ENCODE measurements around the gene DAO.

Gene DAO

DNA sequence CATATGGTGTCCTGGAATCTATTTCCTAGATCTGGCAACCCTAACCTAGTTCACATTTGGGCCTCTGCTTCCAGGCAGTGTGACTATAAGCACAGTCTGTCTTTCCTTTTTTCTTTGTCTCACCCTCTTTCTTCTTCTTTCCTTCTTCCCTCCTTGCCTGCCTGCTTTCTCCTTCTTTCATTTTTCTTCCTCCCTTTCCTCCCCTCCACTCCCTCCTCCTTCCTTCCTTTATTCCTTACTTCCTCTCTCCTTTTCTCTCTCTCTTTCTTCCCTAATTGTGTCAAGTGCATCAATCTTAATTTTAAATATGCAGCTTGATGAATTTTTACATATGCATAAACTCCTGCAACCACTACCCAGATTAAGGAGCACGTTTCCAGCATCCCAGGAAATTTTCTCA is 4.6 kb upstream of the DAO start:
- no peak for DNase-seq

DNA sequence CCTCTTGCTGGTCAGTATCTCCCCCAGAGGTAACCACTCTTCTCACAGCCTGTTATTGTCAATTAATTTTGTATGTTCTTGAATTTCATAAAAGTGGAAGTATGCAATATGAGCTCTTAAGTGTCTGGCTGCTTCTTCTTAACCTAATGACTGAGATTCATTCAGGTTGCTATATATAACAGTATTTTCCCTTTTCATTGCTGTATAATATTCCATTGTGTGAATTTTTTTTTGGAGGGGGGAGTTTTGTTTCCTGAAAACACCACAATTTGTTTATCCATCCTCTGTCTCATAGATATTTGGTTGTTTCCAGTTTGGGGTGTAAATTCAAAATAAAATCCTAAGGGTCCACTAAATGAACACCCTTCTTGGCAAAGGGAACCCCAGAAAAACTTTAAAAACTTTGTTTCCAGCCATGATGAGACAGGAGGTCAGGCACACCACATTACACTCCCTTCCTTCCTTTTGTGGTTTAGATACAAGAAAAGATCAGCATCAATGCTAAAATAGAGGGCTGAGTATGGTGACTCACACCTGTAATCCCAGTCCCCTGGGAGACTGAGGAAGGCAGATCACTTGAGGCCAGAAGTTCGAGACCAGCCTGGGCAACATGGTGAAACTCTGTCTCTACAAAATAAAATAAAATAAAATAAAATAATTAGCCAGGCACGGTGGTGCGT is 4.1 kb upstream of the DAO start:
- no peak for DNase-seq

DNA sequence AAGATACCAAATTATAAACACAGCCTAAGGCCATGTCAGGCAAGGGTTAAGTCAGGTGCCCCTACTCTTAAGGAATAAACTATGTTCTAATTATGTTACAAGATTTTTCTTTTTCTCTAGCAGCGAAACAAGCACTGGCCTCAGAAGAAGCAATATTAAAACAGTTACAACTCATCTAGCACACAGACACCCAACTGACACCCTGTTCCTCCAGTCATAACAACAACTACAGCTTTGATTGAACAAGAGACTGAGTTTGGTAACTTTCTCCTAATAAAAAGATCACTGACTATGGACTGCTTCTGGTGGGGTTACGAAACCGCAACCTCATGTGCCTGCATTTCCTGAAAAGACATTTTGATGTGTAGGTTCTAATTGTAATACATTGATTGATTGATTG is 3.3 kb upstream of the DAO start:
- no peak for DNase-seq

DNA sequence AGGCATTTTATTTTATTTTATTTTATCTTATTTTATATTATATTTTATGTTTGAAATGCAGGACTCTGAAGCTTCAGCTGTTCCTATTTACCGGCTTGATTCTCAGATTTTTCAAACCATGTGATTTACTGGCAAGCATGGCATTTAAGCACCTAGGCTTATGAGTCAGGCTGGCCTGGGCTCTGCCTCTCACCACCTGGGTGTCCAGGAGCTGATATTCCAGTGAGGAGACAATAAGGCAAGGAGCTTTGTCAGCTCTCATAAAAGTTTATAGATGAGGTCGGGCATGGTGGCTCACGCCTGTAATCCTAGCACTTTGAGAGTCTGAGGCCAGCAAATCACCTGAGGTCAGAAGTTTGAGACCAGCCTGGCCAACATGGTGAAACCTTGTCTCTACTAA is 2.1 kb downstream of the DAO start:
- DNase-seq, result no peak

DNA sequence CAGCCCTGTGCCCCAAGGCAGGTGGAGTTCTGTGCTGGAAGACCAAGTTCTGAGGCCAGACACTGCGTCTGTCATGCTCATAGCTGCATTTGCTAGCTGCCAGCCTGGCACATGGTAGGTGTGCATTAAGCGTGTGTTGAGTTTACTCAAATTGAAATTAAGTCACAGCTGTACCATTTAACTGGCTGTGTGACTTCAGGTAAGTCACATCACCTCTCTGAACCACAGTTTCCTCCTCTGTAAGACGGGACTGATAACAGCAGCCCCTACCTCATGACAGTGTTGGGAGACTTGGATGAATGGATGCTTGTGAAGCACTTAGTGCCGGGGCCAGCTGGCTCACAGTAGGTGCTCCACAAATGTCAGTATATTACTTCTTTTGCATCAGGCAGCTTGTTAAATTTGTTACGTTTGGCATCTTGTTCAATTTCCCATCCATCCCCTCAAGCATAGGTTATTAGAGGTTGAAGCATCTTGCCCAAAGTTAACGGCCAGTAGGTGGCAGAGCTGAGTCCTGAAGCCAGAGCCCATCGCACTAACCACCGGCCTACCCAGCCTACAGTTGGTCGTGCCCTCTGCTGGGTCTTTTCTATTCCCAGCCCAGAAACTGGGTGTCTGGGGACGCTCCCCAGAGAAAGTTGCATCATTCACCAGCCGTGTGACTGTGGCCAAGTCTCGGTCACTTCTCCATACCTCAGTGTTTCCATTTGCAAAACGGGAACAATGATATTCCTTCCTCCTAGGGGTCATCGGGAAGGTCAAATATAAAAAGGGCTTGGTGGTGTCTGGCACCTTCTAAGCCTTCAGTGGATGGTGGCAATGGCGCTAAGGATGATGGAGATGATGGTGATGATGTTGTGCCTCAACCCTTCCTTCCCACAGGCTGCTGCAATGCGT is 4.5 kb downstream of the DAO start:
- peak in 5 of 56 donors; percentile 2 to 31 (median 7) for DNase-seq

DNA sequence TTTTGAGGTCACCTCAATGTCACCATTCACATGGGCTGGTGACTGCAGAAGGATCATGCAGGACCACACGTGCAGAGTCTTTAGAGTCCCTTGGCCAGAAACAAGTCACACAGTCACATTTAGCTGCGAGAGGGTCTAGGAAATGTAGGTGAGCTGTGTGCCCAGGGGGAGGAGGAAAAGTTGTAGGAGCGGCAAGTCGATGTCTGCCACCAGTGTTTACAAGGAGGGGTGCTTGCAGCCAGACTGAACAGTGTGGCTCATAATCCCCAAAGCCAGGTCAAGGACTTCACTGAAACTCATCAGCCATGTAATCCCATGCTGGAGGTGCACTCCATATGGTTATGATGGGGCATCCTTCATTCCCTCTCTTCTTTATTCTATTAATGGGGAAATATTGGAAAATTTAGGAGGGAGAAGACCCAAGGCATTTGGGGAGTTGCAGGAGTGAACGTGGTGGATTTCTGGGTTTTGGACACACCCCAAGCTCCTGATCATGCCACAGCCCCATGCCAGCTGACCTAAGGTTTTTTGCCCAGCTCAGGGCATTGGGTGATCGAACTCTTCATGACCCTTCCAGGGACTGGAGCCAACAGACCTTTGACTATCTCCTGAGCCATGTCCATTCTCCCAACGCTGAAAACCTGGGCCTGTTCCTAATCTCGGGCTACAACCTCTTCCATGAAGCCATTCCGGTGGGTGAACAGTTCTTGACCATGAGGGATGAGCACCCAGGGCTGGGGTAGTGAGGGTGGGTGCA is 7.2 kb downstream of the DAO start:
- no peak for DNase-seq

DNA sequence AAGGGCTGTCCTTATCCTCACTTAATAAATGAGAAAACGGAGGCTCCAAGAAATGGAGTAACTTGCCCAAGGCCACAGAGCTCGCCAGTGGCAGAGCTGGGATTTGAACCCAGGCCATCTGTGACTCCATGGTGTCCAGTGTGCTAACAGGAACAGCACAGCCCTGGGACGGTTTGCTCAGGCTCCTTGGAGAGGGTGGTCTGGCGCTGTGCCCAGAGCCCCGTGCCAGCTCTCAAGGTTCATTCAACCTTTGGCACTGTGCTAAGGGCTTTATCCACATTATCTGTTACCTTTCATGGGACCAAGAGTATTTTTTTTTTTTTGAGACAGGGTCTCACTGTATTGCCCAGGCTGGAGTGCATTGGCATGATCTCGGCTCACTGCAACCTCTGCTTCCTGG is 8.1 kb downstream of the DAO start:
- no peak for DNase-seq

DNA sequence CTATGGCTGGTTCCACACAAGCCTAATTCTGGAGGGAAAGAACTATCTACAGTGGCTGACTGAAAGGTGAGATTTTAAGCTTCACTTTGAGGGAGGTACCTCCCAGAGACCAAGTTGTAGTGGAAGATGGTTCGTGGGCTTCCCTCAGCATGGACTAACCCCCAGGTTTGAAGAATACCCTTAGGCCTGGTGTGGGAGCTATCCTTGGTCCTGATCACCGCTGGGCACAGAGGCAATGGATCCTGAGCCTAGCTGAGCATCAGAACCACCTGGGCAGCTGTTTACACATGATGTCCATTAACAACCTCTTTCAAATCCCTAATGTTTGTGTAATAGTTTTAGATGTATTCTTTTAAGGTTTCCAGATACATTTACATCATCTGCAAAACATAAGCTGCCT is 10.3 kb downstream of the DAO start:
- no peak for DNase-seq

DNA sequence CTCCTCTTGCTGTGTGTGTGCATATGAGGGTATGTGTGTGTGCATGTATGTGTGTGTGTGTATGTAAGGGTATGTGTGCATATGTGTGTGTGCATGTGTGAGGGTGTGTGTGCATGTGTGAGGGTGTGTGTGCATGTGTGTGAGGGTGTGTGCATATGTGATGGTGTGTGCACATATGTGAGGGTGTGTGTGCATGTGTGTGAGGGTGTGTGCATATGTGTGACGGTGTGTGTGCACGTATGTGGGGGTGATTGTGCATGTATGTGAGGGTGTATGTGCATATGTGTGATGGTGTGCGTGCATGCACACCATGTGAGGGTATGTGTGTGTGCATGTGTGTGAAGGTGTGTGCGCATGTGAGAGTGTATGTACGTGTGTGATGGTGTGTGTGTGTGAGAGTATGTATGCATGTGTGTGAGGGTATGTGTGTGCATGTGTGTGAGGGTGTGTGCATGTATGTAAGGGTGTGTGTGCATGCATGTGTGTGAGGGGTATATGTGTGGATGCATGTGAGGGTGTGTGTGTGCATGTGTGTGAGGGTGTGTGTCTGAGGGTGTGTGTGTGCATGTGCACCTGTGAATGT is 15.4 kb downstream of the DAO start:
- no peak for DNase-seq

DNA sequence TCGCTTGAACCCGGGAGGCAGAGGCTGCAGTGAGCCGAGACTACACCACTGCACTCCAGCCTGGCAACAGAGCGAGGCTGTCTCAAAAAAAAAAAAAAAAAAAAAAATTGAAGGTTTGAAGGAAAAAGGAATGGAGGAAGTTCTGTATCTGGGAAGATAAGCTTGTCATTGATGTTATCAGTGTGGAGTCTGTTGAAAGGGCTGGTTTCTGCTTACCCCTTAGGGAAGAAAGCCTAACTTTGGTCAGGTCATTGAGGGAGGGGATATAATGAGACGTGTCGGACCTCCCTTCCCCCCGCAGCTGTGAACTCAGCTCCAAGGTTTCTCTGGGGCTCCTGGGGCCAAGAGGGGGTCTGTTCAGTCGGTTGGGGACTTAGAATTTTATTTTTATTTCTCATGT is 16.4 kb downstream of the DAO start:
- no peak for DNase-seq

DNA sequence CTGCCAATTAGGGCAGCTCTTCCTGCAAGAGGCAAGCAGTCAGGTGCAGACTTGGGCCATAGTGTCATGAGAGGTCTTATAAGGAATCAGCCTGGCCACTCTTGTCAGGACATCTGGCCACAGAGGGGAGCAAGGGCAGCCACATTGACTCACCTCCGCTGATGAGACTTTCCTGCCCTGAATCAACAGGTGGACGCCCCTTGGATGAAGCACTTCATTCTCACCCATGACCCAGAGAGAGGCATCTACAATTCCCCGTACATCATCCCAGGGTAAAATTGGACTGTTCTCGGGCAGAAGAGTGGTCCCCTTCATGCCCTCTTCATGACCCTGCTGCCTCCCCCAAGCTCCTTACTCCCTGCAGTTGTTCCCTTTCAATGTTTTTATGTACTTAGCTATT is 16.9 kb downstream of the DAO start:
- DNase-seq, result no peak

DNA sequence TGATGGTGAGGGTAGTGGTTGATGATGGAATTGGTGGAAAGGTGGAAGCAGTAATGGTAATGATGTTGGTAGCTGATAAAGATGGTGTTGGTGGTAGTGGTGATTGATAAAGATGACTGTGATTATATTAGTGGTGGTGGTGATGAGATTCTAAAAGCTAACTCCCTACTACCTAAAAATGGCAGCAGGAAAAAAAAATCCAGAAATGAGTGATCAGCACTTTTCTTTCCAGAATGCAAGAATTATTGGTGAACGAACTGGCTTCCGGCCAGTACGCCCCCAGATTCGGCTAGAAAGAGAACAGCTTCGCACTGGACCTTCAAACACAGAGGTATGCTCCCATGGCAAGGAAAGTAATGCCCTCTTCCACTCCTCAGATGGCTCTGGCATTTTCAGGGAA is 19.3 kb downstream of the DAO start:
- DNase-seq, result no peak

DNA sequence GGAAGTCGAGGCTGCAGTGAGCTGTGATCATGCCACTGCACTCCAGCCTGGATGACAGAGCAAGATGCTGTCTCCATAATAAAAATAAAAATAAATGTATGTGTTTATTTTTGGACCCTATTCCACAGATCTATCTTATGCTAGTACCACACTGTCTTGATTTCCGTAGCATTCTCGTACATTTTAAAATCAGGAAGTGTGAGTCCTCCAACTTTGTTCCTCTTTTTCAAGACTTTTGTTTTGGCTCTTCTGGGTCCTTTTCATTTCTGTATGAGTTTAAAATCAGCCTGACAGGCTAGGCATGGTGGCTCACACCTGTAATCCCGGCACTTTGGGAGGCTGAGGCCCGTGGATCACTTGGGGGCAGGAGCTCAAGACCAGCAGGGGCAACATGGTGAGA is 25.8 kb downstream of the DAO start:
- DNase-seq, result no peak

DNA sequence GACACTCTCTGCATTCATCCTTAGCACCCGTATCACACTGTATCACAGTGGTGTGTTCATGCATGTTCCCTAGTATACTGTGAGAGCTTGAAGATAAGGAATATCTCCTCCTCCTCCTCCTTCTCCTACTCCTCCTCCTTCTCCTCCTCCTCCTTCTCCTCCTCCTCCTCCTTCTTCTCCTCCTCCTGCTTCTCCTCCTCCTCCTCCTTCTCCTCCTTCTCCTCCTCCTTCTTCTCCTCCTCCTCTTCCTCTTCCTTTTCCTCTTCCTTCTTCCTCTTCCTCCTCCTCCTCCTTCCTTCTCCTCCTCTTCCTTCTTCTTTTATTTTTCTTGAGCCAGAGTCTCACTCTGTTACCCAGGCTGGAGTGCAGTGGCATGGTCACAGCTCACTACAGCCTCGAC is 27.1 kb downstream of the DAO start:
- no peak for DNase-seq

DNA sequence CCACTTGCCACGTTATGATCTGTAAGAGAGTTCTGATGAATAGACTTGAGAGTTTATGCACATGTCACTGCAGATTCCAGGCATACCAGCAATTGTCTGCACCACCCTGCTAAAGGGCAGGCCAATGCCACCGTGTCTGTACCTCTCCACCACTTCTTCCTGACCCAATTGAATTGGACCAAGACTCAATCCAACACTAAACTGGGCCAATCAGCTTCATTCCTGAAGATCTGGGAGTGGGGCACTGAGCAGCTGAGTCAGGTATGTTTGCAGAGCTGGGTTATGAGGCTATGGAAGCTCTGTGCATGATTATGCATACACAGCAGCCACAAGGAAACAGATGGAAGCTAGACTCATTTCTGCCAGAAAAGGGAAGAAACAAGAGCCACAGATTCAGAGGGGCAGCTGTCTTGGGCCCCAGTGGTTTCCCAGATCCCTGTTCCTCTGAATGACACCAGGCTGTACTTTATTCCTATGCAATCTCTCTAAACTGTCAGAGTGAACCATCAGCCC is 28.0 kb downstream of the DAO start:
- DNase-seq, result peak in 5 of 56 donors; percentile 3 to 23 (median 11)

DNA sequence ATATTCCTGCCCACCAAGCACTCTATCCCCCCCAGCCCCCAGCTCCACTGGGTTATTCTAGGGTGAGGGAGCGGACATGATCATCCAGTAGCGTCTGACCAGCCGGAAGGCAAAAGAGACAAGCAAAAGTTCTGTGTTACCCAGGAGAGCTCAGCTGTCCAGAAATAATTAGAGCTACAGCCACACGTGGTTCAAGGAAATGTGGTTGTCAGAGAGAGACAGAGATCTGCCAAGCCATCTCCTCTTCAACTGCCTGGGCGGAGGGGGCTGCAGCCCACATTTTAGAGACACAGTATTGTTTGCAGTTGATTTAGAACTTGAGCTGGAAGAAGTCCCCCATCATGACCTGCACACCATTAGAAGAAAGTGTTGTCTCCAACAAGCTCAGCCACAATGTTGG is 30.4 kb downstream of the DAO start:
- DNase-seq, result peak in 1 of 56 donors; percentile 4

DNA sequence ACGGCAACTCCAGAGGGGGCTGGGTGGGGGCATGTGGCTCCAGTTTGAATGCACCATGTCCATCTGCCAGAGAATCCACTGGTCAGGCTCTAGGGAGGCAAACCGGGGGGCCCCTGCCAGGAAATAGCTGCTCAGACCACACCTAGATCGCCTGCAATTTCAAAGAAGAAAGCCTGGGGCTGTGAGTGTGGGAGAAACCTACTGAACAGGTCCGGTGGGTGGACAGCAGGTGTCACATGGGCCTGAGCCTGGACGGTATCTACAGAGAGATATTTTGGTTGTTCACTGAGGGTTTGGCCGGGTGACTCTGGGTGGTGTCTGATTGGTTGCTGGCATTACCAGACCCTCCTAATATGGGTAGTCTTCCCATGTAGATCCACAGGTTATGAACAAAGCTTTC is 32.0 kb downstream of the DAO start:
- DNase-seq, result no peak

DNA sequence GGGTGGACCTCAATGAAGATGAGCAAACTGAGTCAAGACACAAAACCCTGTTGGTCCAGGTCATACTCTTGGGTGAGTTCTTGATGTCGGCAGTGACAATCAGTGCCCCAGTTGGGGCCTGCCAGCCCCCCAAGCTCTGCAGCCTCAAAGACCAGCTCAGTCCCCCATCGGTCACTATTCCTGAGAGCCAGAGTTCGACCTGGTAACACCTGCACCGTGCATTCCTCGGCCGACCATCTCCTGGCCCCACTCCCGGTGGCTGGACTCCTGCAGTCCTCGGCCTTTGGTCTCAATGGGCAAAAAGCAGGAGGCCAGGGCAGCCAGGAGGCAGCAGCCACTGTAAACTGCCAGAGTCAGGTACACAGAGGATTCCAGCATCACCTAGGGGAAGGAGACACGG is 32.5 kb downstream of the DAO start:
- DNase-seq, result no peak

DNA sequence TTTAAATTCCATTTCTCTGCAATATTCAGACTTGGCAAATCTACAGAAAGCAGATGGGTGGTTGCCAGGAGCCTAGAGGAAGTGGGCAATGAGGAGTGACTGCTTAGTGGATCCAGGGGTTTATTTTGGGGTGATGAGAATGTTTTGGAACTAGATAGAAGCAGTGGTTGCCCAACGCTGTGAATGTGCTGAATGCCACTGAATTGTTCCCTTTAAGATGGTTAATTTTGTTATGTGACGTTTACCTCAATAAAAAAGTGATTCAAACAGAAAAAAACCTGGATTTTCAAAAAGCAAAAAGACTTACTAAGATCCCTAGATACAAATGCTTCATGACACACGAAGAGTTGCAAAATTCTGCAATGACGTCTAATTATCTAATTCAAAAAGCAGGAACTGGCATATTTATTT is 34.2 kb downstream of the DAO start:
- peak in 5 of 56 donors; percentile 4 to 25 (median 10) for DNase-seq

DNA sequence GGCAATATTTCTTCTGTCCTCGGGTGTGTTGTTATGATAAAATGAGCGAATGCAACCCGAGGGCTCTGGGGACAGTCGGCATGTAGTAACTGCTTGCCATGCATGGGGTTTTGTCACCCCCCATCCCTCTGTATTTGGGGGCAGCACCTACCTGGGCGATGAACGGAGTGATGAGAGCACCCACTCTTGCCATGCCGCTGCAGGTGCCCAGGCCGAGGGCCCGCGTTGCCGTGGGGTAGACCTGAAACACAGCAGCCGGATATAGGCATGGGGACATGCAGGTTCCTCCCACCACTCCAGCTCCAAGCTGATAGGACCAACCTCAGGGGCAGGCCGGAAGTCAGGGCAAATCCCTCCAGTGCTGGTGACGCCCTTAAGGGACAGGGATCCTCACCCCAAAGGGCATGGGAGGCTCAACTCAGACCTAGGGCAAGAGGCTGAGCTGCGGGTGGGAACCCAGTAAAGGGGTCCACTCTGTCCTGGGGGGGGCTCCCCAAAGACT is 35.8 kb downstream of the DAO start:
- no peak for DNase-seq

DNA sequence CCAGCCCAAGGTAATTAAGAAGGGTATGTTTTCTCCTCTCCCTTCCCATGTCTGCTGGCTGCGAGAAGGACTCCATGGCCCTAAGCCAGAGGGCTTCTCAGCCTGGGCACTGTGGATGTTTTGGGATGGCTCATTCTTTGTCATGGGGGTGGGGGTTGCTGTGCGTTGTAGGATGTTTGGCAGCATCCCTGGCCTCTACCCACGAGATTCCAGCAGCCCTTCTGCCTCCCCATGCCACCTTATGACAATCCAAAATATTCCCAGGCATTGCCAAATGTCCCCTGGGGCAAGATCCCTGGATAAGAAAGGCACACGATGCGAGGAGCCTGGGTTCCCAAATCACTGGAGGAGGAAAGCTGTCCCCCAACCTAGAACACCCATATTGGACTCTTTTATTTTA is 36.4 kb downstream of the DAO start:
- no peak for DNase-seq

All from nucleus accumbens (tissue), 56 donors.